GM21723 (cell line): ENCODE measurements around the gene FYCO1.

Source experiments
- ATAC-seq: cut with Tn5 transposase; IDR thresholded peaks from one replicate; pipeline ENCODE4 v1.9.1; 2021; ENCODE audit warnings: mild to moderate bottlenecking, moderate library complexity; ENCODE audit not compliant: unreplicated experiment

FYCO1 gene

GRCh38 chr3:45985532-45986302, 9.9 kb downstream of the FYCO1 start:
- ATAC-seq: no peak

DNA sequence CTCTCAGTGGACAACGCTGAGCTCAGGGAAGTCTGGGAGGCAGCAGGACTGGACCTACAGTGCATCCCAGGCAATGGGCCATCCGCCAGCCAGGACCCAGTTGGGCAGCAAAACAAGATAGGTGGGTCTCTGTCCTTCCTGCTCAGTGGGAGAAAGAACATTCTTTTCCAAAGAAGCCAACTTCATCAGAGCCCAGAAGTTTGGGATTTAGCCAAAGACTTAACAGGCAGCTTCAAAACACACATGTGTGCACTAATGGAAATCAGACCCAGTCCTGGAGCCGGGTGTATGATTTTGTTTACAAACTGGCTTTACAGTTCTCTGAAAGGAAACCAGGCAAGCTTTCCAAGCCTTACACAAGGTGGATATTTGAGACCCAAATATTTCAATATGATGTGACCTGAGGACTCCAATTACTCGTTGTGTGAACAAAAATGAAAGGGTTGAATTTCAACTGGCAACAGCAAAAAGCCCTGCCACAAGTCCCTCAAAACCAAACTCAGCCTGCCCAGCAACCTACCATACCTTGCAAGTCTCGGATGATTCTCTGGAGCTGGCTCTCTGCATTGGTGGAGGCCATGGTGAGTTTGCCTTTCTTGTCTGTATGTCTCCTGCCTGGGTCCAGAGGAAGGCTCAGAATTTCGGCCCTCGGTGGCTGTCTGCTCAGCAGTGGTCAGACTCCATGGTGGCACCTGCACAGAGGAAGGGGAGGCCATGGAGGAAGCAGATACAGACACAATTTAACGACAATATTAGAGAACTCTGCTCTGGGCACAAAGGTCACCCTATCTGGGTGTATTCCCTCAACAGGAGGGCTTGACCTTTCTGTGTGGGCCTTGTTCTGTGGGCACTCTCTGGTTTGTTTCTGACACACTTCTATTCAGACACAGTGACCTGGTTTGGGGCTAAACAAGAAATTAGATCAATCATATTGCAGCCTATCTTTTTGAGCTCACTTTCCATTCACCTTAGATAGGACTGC, 11.0 kb downstream of the FYCO1 start:
- ATAC-seq: no peak

DNA sequence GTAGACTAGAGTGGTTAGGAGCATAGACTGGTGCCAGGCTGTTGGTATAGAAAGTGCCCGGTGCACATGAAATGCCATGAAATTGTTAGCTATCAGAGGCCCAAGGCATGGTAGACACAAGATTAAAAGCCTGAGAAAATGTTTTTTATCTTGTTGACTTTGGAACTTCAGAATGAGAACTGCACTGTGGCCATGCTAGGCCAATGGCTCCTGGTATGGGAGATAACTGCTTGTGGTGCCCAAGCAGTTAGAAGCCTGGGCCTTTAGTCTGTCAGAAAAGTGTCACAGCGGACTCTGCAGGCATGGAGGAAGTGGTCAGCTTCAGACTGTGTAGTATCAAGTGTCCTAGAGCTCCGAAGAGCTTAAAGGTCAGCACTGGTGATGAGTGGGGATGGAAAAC, 11.9 kb downstream of the FYCO1 start:
- no peak for ATAC-seq

GRCh38 chr3:45981346-45982074, 14.1 kb downstream of the FYCO1 start:
- no peak for ATAC-seq

- ATAC-seq: no peak
These were observed 14.8 kb downstream of the FYCO1 start for GRCh38 chr3:45980819-45981218.

DNA sequence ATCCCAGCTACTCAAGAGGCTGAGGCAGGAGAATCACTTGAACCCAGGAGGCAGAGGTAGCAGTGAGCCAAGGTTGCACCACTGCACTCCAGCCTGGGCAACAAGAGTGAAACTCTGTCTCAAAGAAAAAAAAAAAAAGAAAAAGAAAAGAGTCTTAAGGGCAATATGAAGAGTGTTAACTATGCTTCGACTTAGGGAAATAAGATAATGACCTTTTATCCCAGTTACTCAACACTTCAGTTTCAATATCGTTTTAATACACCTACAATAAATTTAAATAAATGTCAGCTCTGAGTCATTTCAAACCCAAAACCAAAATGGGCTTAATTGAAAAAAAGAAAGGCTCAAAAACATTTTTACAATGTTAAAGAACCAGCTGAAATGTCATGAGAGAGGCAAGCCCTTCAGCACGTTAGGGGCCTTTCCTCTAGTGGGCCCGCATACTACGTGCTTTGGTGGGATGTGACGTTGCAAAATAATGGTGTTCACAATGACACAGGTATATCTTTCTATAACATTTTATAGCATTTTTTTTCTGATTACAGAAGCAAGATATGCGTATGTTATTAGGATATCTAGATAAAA, 15.3 kb downstream of the FYCO1 start:
- no peak for ATAC-seq

DNA sequence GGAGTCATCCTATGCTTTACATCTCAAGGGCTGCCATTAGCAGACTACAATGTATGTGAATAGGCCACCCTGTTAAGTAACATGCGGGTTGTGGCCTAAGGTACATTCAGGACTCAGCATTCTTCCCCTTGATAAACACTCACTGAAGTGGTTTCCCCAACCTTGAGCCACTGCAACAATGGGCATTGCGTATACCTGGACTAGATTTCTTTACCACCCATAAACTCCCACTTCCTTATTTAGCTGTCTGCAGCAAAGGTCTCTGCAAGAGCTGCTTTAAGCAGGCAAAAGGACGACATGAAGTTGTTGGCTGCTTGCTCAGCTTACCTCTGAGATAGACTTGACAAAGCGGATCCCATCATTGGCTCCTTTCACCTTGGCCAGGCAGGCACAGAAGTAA, 16.2 kb downstream of the FYCO1 start:
- no peak for ATAC-seq

DNA sequence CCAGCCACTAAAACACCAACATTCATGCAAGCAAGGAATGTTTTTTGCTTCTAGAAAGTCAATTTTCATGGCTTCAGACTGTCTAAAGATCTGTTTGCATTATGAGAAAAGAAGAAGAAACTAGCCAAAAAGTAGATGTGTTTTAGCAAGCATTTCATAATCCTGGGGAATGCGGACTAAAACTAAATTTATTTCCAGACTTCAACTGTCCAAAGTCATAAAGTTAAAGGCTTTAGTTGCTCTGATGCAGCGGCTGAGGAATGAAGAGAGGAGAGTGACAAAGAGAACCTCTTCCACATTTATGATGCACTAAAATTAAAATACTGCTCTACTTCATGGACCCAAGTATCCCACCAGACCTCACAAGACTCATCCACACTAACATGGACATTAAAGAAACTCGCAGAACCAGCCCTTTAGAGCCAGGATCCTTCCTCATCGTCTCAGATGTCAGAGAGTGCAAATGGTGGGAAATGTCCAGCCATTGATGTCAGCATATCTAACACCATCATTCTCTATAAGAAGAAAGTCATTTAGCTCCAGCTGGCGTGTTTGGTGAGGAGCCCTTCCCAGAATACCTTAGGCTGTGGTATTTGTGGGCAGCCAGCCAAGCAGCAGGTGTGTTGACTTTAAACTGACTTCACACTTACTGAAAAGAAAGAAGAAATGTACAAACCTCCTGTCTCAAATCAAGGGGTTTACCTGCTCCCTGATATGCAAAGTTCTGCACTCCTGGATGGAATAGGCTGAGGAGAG, 17.4 kb downstream of the FYCO1 start:
- ATAC-seq: no peak

- ATAC-seq: no peak
These were observed 19.2 kb downstream of the FYCO1 start for GRCh38 chr3:45976191-45977091.

GRCh38 chr3:45975686-45976085, 19.9 kb downstream of the FYCO1 start:
- ATAC-seq: no peak

DNA sequence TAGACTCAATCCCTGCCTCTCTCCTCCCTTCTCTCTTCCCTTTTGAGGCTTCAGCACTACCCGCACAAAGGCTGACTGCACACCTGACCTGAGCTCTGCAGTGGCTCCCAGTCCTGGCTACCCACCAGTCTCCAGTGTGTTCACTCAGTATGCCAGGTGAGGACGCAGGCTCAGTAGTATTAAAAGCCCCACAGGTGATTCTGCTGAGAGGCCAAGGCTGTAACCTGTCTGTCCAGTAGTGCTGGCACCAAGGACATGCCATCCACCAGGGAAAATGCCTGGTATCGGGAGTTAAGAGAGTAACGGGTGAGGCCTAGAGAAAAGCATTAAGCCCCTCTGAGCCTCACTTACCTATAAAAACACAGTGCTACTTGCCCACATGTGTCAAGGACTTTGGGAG, 20.9 kb downstream of the FYCO1 start:
- no peak for ATAC-seq

DNA sequence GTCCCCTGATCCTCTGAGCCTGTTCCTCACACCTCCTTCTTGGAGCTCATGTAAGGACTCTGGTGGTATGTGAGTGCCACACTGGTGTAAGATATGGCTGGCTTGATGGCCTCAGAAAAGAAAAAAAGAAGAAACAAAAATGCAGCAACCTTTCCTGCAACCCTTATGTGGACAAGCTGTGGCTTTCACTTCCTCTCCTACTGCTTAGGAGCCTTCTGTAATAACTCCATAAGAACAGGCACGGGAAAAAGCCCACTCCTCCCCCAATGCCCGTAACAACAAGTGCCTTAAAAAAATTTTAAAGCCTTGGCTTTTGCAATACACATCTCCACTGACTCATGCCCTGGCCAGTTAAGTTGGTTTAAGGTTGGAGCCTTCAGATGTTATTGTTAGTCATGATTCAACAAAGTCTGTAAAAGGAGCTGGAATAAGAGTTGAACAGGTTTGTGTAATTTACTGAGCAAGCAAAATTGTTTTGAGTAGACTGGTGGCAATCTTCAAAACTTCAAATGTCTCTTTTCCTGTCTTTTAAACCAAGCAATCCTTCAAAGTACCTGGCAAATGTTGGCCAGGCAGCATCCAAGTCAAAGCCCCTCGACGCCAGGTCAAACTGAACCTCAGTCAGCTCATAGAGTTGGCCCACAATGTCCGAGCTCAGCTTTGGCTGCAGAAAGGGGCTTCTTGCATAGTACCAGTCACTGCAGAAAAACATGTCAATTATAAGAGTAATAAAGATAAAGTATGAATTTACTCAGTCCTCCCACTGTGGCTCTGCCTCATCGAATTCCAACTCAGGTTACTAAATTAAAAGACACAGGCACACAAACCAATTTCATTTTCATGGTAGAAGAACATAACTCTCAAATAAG, 22.9 kb downstream of the FYCO1 start:
- no peak for ATAC-seq

DNA sequence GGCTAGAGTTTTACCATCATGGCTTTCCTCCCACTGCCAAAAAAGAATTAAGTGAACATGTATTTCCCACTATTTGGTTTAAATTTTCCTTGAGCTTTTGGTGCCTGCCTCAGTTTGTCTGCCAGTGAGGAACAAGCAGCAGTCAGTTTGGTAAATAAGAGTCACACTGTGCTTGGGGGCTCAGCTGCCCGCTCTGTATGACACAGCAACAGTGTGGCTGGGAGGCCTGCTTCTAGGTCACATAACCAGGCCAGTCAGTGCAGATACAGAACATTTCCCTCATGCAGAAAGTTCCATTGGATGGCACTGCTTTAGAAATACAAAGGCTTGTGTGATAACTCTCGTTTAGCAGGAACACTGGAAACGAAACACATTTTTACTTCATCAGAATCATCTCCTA, 25.7 kb downstream of the FYCO1 start:
- no peak for ATAC-seq

DNA sequence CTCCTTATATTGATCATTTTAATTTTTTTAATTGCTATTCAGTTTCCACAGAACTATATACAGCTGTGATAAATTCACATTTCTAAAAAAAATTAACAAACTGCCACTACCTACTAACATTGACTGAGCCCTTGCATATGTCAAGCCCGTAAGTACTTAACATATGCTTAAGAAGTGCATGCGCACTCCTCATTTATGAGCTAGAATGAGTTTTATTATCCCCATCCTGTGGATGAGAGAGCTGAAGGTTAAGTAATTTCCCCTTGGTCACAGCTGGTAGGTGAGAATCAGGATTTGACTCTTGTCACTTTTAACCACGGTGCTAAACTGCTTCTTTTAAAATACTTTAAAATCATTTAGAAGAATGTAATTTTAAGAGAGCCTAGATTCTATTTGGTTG, 26.5 kb downstream of the FYCO1 start:
- ATAC-seq: no peak

GRCh38 chr3:45968706-45969105, 26.9 kb downstream of the FYCO1 start:
- no peak for ATAC-seq

DNA sequence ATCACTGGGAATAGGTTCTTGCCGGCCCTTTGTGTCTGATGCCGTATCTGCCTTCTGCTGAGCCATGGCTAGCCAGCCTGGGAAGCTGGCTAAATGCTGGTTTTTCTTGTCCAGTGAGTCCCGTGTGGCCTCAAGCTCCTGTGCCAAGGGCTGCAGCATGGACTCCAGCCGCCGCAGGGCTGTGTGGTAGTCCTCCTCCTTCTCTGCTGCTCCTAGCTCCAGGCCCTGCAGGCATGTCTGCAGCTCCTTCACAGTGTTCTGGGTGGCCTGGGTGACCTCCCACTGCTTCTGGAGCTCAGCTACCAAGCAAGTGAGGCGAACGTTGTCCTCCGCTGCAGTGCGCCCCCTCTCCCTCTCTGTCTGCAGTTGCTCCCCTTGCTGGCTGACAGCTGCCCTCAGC, 27.5 kb downstream of the FYCO1 start:
- ATAC-seq: no peak

- no peak for ATAC-seq
These were observed 27.9 kb downstream of the FYCO1 start for GRCh38 chr3:45967724-45968123.

- no peak for ATAC-seq
These were observed 28.5 kb downstream of the FYCO1 start for GRCh38 chr3:45966950-45967640.
